ENCODE data around the gene SPOP. TPM values are rescaled to one million over a fixed set of nuclear protein-coding genes. Genes with fewer than 3 reads are reported as not detected.

Gene SPOP
- total and polyA plus RNA-seq, 2 of the 4 experiments (the other 2 are of a cell fraction): 24.9 to 47.5 TPM

- H3K9ac ChIP-seq (ENCODE audit: low read depth, low read length): no peak overlapping the region
- no peak overlapping the region for H3K14ac ChIP-seq (replicated peaks; ENCODE audit: low read depth, low read length)
- H2BK5ac ChIP-seq (ENCODE audit: low read depth, low read length, poor library complexity, severe bottlenecking): no peak overlapping the region
- H3K27me3 ChIP-seq (ENCODE audit: control insufficient read depth, insufficient read depth, low read length): no peaks in the 10 kb centered on the region
- no peak overlapping the region for H3K56ac ChIP-seq (ENCODE audit: extremely low read depth, insufficient read depth, low read length)
- H2BK20ac ChIP-seq (ENCODE audit: low read depth, low read length): no peak overlapping the region
- no peak overlapping the region for H2AK9ac ChIP-seq (replicated peaks; ENCODE audit: low read depth, low read length, poor library complexity)
- in situ Hi-C loops (cut with MboI; ENCODE audit: low sequenced_read_pairs) (no loop called here), dilution Hi-C loops (cut with HindIII; ENCODE audit: low sequenced_read_pairs, unreplicated experiment) (no loop called here), intact Hi-C loops (cut with micrococcal nuclease) (no loop called here)
- no peak overlapping the region for H2BK120ac ChIP-seq (ENCODE audit: low read depth, low read length)
- H4K5ac ChIP-seq (ENCODE audit: low read depth, low read length): no peak overlapping the region
- no peak overlapping the region for H3K4ac ChIP-seq (ENCODE audit: low read depth, low read length)
- H3K4me1 ChIP-seq (ENCODE audit: control insufficient read depth, insufficient read depth, low read length): no peaks in the 10 kb centered on the region
- H3K4me3 ChIP-seq (ENCODE audit: insufficient read depth, low read depth, low read length): no peak overlapping the region
- peaks cover 20% of the 10 kb centered on the region; the same call in 1 of the 2 replicates for H4K20me1 ChIP-seq (ENCODE audit: insufficient read depth, low read length)
- peaks cover 9% of the 10 kb centered on the region for H3K9me1 ChIP-seq (ENCODE audit: insufficient read depth, low read length)
- BruUV-seq (replicated peaks): no TSS peak
- no peak overlapping the region for H4K91ac ChIP-seq (ENCODE audit: insufficient read depth, low read depth, low read length)
- ChIA-PET POLR2A (ENCODE audit: unreplicated experiment) (no interaction called here), CTCF (interaction anchor here (0.7 kb wide), 1 partner anchor 52 kb away, joined by 3 read pairs; no protein-coding TSS in a partner anchor)
- H2AK5ac ChIP-seq (ENCODE audit: low read depth, low read length): no peak overlapping the region
- no peak for TF ChIP-seq RAD21 (IDR thresholded peaks at IDR 0.05; ENCODE audit: low read length)
- TF ChIP-seq CEBPB (IDR thresholded peaks at IDR 0.05; ENCODE audit: low read depth, low read length): no peak
- no peak for TF ChIP-seq SMC3 (IDR thresholded peaks at IDR 0.05; ENCODE audit: low read depth, low read length)
- TF ChIP-seq BHLHE40 (IDR thresholded peaks at IDR 0.05; ENCODE audit: low read depth, low read length): no peak
- TF ChIP-seq, protein P1, sequence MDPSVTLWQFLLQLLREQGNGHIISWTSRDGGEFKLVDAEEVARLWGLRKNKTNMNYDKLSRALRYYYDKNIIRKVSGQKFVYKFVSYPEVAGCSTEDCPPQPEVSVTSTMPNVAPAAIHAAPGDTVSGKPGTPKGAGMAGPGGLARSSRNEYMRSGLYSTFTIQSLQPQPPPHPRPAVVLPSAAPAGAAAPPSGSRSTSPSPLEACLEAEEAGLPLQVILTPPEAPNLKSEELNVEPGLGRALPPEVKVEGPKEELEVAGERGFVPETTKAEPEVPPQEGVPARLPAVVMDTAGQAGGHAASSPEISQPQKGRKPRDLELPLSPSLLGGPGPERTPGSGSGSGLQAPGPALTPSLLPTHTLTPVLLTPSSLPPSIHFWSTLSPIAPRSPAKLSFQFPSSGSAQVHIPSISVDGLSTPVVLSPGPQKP (IDR thresholded peaks at IDR 0.05; ENCODE audit: borderline replicate concordance, low read depth, low read length): no peak
- no peak for TF ChIP-seq RCOR1 (IDR thresholded peaks at IDR 0.05; ENCODE audit: insufficient replicate concordance, low read length)
- TF ChIP-seq, protein P2, sequence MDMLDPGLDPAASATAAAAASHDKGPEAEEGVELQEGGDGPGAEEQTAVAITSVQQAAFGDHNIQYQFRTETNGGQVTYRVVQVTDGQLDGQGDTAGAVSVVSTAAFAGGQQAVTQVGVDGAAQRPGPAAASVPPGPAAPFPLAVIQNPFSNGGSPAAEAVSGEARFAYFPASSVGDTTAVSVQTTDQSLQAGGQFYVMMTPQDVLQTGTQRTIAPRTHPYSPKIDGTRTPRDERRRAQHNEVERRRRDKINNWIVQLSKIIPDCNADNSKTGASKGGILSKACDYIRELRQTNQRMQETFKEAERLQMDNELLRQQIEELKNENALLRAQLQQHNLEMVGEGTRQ (IDR thresholded peaks at IDR 0.05; ENCODE audit: low read depth, low read length): no peak
- TF ChIP-seq MAFK (IDR thresholded peaks at IDR 0.05; ENCODE audit: low read depth, low read length): no peak
- TF ChIP-seq RFX5 (IDR thresholded peaks at IDR 0.05; ENCODE audit: low read depth, low read length): no peak
- no peak for TF ChIP-seq POLR2A (IDR thresholded peaks at IDR 0.05; ENCODE audit: low read depth, low read length)
- TF ChIP-seq CHD1 (IDR thresholded peaks at IDR 0.05; ENCODE audit: low read depth, low read length): no peak
- no peak for TF ChIP-seq FOS (IDR thresholded peaks at IDR 0.05; ENCODE audit: low read depth, low read length)
- TF ChIP-seq MAZ (IDR thresholded peaks at IDR 0.05; ENCODE audit: borderline replicate concordance, low read depth, low read length): no peak
- TF ChIP-seq MXI1 (IDR thresholded peaks at IDR 0.05; ENCODE audit: borderline replicate concordance, low read depth, low read length): no peak
- no peak for TF ChIP-seq CTCF (conservative IDR thresholded peaks at IDR 0.05; ENCODE audit: low read depth, low read length)
- H2BK15ac ChIP-seq (ENCODE audit: low read depth, low read length): no peak overlapping the region
- no peak overlapping the region for H3K4me2 ChIP-seq (ENCODE audit: low read depth, low read length)
- H3K27ac ChIP-seq (ENCODE audit: insufficient read depth, low read length): no peak overlapping the region
- no peaks in the 10 kb centered on the region for H3K9me3 ChIP-seq (ENCODE audit: control insufficient read depth, insufficient read depth, low read length)
- whole genome bisulfite sequencing, 2 experiments (ENCODE audit: extremely low coverage in 2 of 2, insufficient read length in 1 of 2): no CpG with 5 or more reads among the region's 3 CpGs
- no peak overlapping the region for H4K8ac ChIP-seq (ENCODE audit: low read depth in 2 of 2, low read length in 2 of 2)
- H3K23ac ChIP-seq (ENCODE audit: low read depth, low read length): no peak overlapping the region
- 0 out of 2 replicates have a peak, but pooled peaks cover 4% of the 10 kb centered on the region for H3K36me3 ChIP-seq (ENCODE audit: control insufficient read depth, insufficient read depth, low read length)
- ATAC-seq (ENCODE audit: low read depth): no peak
- no peak overlapping the region for H3K18ac ChIP-seq (ENCODE audit: low read depth, low read length)
- no peak for DNase-seq
- peaks cover 24 to 48% of the 10 kb centered on the region in 2 experiments for H3K79me1 ChIP-seq (ENCODE audit: low read depth in 1 of 2, low read length in 2 of 2)
- no peak overlapping the region for H2AFZ ChIP-seq (replicated peaks; ENCODE audit: low read length, poor library complexity)
Observed at GRCh38 chr17:49664706-49665211, 13.1 kb downstream of the SPOP start.
